Left hindlimb (tissue), 1 donor: ENCODE measurements around the gene DGKH.

Experiments
- DNase-seq: peaks from one replicate; pipeline ENCODE4 v3.0.0-alpha.2; 2018

DGKH gene

DNA sequence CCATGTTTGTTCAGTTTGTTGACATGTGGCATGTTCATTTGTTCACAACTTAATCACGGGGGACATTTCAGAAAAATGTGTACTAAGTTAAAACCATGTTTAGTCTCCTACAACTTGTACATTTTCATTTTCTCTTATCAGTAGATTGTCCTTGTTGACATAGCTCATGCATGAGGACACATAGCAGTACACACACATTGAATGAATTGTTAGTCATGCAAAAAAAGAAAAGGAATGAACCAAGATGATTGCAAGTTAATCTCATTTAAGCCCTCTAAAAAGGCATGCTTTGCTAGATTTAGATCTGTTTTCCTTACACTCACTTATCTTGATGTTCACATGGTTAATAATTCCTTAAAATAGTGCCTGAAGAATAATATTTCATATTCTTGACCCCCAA is 185.3 kb downstream of the DGKH start:
- DNase-seq = no peak

DNA sequence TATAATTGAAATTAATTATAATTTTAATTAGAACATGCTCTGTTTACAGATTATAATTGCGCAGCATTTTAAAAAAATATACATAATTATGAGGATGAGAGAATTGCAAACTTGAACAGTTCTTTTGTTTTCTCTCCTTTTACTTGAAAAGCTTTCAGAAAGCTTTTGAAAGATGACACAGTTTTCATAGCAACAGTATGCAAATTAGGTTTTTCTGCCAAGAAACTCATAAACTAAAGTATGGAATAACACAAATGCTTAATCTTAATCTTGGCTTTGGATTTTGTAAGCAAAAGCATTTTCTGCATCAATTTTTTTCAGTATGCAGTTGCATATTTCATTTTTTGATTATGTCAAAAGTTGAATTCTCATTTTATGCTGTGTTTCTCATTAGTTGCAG is 190.7 kb downstream of the DGKH start:
- DNase-seq = no peak

DNA sequence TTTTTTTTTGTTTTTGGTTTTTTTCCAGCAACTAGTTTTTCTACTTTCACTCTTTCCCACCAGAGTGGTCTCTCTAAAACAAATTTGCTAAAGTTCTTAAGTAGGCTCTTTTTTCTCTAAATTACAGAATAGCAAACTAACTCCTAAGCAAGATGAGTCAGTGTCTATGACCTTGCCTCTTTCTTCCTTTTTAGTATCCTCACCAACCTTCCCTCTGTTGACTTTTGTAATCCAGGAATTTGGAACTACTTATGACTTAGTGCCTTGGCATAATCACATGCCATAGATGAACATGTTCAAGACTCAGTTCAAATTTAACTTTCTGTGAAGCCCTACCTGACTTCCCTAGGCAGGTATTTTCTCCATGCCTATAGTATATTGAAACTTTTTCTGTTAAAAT is 191.2 kb downstream of the DGKH start:
- DNase-seq = no peak

GRCh38 chr13:42246541-42246940 is 198.1 kb downstream of the DGKH start:
- no peak for DNase-seq

GRCh38 chr13:42247883-42248282 is 199.4 kb downstream of the DGKH start:
- no peak for DNase-seq

- no peak for DNase-seq
Measured at GRCh38 chr13:42255886-42256285, 207.4 kb downstream of the DGKH start.

GRCh38 chr13:42258747-42259146 is 210.3 kb downstream of the DGKH start:
- DNase-seq = no peak

- no peak for DNase-seq
Measured at GRCh38 chr13:42259515-42259914, 211.1 kb downstream of the DGKH start.

GRCh38 chr13:42260903-42261654 is 212.6 kb downstream of the DGKH start:
- no peak for DNase-seq

DNA sequence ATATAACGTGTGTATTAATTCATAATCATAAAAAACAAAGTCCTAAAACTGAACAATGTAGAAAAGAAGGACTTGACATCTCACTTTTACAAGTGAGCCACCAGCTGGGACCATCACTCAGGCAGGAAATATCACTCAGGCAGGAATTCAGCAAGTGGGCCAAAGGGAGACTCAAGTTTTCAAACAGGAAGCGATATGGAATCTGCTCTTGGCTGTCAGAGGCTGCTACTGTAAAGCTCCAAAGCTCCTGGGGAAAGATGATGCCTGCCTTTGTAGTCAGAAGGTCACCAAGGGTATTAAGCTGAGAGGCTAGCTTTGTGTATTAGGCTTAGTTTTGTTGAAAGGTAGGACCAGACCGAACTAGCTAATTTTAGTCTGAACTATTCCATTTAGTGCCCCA is 218.0 kb downstream of the DGKH start:
- no peak for DNase-seq

DNA sequence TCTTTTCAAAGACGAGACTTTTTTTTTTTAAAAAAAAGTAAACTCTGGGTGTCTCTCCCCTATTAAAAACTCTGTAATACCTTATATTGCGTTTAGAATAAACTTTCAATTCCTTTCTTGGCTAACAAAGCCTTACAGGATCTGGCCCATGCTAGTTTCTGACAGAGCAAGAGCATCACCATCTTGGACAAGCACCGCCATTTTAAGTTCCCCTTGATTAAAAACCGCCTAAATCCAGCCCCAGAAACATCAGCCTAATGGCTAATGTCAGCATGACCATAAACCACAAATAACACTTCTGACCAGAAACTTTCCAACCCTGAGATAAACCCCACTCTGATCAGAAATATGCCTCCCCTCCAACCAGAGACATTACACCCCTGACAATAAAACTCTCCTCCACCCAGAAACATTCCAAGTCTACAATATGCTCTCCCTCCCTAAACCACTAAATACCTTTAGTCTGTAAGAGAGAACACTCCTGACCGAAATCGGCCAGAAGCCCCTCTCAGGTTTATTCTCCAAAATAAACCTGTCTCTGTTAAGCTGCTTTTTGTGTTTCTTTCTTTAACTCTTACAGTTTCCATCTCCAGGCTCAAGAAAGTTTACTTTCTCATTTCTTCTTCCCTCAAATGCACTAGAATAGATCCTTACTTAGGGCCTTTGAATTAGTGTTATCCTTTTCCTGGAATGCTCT is 221.9 kb downstream of the DGKH start:
- no peak for DNase-seq

- no peak for DNase-seq
Measured at GRCh38 chr13:42270857-42271215, 222.4 kb downstream of the DGKH start.

DNA sequence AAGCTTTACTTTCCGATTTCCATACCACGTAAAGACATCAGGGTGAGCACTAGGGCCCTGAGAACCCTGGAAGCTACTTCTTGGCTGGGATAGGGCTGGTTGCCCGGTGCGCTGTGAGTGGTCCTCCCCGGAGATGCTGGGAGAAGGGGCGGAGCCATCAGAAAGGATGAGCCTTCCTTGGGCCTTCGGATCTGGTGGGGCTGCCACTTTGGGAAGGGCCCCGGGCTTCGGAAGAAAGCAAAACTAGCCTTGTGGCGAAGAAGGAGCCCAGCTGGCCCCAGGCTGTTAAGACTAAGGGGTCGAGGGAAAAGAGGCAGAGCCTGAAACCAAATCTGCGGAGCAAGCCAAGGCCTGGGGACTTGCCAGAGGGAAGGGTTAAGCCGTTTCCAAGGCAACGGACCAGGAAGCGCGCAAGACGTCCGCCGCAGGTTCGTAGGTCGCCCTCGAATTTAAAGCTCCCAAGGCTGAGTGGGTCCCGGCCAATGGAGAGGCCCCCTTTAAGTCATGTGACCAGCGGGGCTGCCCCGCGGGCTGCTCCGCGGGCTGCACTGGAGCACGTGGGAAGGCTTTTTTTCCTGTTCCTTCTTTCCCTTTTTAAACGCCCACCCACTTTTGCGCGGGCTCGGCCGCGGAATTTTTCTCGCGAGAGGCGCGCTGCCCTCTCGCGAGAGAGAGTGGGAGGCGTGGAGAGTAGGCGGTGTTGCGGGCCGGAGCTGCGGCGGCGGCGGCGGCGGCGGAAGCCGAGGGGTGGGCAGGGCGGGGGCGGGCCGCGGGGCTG is 223.1 kb downstream of the DGKH start:
- peak; percentile 98 for DNase-seq

DNA sequence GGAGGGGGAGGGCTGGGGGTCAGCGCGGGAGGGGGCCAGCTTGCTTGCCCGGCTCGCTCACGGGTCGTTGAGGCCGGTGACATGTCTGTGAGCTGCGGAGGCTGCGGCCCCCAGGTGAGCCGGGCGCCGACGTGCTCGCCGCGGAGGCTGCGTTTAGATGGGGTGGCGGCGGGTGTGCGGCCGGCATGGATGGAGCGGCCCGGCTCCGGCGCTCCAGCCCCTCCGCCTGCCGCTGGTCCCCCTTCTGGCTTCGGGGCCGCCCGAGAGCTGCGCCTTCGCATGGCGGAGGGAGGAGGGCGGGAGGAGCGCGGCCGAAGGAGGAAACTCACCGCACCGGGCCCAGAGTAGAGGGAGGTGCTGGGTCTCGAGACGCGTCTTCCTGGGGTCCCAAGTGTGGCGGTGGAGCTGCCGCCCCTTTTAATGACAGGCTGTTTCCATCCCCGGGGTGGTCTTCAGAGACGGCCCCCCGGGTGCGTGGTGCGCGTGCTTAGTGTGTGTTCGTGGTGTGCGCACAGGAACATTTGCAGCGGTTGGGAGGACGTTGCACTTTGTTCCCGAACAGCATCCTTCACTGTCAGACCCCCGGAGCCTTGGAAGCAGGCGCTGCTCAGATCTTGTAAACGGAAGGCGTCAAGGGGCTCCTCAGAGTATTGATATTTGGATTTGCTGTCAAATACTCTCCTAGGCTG is 223.8 kb downstream of the DGKH start, which contains the start of gene AKAP11:
AKAP11 (plus strand) TSS at position 38 of the 689 bp plus-strand sequence. CDS start 14,197 bp downstream, outside the sequence.
- peak; percentile 83 for DNase-seq

GRCh38 chr13:42272804-42273175 is 224.3 kb downstream of the DGKH start:
- no peak for DNase-seq

GRCh38 chr13:42274386-42275097 is 226.1 kb downstream of the DGKH start:
- no peak for DNase-seq

DNA sequence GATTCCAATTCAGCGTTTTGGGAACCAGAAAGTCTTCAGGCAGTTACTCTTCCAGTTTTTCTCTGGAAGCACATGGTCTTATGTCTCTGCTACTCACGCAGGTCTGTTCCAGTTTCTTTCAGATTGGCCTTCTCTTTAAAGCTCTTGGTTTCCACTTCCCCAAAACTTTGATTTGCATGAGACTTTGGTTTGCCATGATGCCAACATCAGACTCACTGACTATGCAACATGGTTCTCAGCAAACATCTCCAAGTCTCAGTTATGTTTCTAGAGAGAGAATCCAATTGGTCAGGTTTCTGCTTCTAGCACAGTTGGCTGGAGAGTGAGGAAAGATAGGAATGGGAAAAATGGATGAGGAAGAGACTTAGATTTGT is 226.6 kb downstream of the DGKH start:
- no peak for DNase-seq

GRCh38 chr13:42275506-42275905 is 227.1 kb downstream of the DGKH start:
- DNase-seq = no peak

DNA sequence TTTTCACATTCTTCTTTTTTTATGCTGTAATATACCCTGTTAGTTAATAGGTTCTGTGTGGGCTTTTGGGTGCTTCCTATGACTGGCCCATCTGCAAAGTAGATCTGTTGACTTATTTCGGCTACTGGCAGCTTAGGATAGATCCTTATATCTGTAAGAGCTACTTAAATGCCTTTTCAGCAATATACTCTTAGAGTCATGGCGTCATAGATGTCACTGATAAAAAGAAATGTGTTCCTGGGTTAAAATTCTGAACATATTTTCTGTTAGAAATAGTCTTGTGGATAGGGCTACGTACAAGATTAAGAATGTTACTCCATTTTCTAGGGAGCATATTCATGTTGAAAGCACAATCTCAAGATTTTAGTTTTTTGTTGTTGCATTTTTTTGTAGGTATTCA is 228.2 kb downstream of the DGKH start:
- DNase-seq = no peak

DNA sequence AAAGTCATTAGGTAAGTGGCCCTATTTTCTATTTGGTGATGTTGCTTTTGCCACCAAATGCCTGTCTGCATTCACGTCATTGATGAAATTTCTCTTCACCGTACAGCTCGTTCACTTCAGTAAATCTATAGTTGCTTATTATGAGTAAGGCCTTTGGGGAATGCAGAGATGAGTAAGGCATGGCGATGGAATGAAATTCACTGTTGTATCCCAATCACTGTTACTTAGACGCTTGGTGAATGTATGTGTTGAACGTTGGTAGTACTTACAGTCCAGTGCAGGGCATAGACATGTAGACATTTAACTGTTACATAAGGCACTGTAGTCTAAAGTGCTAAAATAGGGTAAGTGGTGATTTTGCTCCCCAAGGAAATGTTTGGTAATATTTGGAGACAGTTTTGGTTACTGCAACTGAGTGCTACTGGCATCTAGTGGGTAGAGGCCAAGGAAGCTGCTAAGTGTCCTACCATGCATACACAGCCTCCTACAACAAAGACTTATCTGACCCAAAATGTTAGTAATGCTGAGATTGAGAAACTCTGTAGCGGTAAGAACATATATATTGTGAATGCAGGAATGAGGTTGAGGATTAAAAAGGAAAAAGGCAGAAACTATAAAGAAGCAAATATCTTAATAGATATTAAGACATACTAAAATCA is 229.3 kb downstream of the DGKH start:
- no peak for DNase-seq

DNA sequence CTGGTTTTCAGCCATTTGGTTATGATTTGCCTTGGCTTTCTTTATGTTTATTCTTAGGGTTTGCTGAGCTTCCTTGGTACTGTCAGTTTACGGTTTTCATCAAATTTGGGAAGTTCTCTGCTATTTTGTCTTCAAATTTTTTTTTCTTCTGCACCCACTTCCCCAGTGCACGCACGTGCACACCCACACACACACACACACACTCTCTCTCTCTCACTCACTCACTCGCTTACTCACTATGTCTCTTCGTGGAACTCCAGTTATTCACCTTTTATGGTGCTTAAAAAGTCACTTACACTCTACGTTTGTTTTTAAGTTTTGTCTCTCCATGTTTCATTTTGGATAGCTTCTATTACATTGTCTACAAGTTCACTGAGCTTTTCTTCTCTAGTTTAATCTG is 230.6 kb downstream of the DGKH start:
- DNase-seq = no peak

GRCh38 chr13:42279986-42280385 is 231.5 kb downstream of the DGKH start:
- no peak for DNase-seq
